Lower lobe of right lung (tissue), 2 donors: ENCODE results near the gene ADGRA1. TPM values are rescaled to one million over a fixed set of nuclear protein-coding genes. Genes with fewer than 3 reads are reported as not detected.

ENCODE experiments used
- ATAC-seq, 2 donors: fragments of 200-7000 bp; cut with Tn5 transposase; one replicate each; pipeline ENCODE4 v1.9.1; 2020 to 2022; ENCODE audit warnings: mild to moderate bottlenecking in 2 of 2, moderate library complexity in 2 of 2
- DNase-seq: peaks from one replicate; pipeline ENCODE4 v3.0.0-alpha.2; 2020
- H3K27ac ChIP-seq: fragments of 200-600 bp; one replicate; pipeline ENCODE4 v1.8.0; 2022
- H3K27me3 ChIP-seq: fragments of 200-600 bp; one replicate; pipeline ENCODE4 v1.8.0; 2022; ENCODE audit warnings: low read depth
- H3K36me3 ChIP-seq: fragments of 200-600 bp; one replicate; pipeline ENCODE4 v1.8.0; 2022; ENCODE audit warnings: mild to moderate bottlenecking
- H3K4me1 ChIP-seq: fragments of 200-600 bp; one replicate; pipeline ENCODE4 v1.8.0; 2022
- H3K4me3 ChIP-seq: fragments of 200-600 bp; one replicate; pipeline ENCODE4 v1.8.0; 2022; ENCODE audit warnings: mild to moderate bottlenecking
- H3K9me3 ChIP-seq: fragments of 200-600 bp; one replicate; pipeline ENCODE4 v1.8.0; 2022
- intact Hi-C: fragments of 100-400 bp; cut with DNase I; formaldehyde crosslinking; loops from one replicate; pipeline ENCODE4 v1.11.0; 2022
- total RNA-seq: library from RNA; stranded (reverse); fragmentation: NEBNext Ultra II Directional; extraction: Animal tissue kit (Norgen Biotek cat#: 25700); gene quantifications from one replicate; pipeline ENCODE4 v1.2.1, GENCODE V29; 2021
- TF ChIP-seq, protein P1 (sequence below): fragments of 200-600 bp; IDR thresholded peaks from one replicate; pipeline ENCODE4 v1.8.0; 2022; ENCODE audit warnings: antibody characterized with exemption, mild to moderate bottlenecking
- donor health status: DM: no; HTN: yes; CAD: no; lungs with severe emphysema.

The ADGRA1 gene
- total RNA-seq, 1 donor from 2014 or later, result 0.38 TPM

DNA sequence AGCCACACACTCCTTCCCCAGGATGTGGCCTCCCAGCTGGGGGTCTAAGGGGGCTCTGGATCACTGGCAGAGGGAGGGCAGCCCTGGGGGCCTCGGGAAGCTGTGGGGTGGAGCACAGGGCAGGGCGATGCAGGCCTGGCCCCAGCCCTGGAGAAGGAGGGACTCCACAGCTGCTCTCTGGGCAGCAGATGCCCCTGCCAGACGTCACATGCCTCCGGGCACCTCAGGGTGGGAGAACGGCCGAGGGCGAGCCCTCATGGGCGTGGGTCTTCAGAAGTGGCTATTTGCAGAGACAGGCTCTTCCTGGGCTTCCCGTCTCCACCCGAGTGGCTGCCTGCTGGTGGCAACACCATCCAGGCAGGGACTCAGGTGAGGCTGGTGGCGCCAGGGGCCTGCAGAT lies 16.0 kb upstream of the ADGRA1 start:
- no peaks in the 10 kb centered on the region for H3K9me3 ChIP-seq
- H3K4me1 ChIP-seq, result no peaks in the 10 kb centered on the region
- ATAC-seq (no peak), DNase-seq (no peak)
- no peaks in the 10 kb centered on the region for H3K36me3 ChIP-seq
- H3K27me3 ChIP-seq, result peaks cover 34% of the 10 kb centered on the region
- intact Hi-C loops, result no loop called here
- no peak overlapping the region for H3K4me3 ChIP-seq
- H3K27ac ChIP-seq, result no peak overlapping the region
- TF ChIP-seq, protein P1, sequence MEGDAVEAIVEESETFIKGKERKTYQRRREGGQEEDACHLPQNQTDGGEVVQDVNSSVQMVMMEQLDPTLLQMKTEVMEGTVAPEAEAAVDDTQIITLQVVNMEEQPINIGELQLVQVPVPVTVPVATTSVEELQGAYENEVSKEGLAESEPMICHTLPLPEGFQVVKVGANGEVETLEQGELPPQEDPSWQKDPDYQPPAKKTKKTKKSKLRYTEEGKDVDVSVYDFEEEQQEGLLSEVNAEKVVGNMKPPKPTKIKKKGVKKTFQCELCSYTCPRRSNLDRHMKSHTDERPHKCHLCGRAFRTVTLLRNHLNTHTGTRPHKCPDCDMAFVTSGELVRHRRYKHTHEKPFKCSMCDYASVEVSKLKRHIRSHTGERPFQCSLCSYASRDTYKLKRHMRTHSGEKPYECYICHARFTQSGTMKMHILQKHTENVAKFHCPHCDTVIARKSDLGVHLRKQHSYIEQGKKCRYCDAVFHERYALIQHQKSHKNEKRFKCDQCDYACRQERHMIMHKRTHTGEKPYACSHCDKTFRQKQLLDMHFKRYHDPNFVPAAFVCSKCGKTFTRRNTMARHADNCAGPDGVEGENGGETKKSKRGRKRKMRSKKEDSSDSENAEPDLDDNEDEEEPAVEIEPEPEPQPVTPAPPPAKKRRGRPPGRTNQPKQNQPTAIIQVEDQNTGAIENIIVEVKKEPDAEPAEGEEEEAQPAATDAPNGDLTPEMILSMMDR, result no peak

DNA sequence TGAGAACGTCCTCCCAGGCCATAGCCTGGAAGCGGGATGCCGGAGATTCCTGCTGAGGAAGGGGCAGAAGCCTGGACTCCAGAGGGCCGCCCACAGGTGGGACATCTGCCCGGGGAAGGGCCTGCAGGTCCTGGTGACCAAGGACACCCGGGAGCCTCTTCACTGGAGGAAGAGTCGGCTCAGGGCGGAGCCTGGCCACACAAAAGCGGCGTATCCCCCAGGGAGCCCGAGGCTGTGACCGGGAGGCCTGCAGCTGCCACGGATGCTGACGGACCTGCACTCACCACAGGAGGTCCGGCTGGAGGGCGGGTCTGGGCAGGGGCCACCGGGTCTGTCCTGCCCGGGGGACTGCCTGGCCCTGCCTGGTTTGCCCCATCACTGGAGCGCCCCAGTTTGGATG lies 15.5 kb upstream of the ADGRA1 start:
- H3K27me3 ChIP-seq, result peaks cover 34% of the 10 kb centered on the region
- no peaks in the 10 kb centered on the region for H3K36me3 ChIP-seq
- no peaks in the 10 kb centered on the region for H3K9me3 ChIP-seq
- H3K4me1 ChIP-seq, result no peaks in the 10 kb centered on the region
- no peak for DNase-seq
- TF ChIP-seq, protein P1, result no peak
- H3K27ac ChIP-seq, result no peak overlapping the region
- no peak overlapping the region for H3K4me3 ChIP-seq
- intact Hi-C loops, result no loop called here
- ATAC-seq, result no peak

DNA sequence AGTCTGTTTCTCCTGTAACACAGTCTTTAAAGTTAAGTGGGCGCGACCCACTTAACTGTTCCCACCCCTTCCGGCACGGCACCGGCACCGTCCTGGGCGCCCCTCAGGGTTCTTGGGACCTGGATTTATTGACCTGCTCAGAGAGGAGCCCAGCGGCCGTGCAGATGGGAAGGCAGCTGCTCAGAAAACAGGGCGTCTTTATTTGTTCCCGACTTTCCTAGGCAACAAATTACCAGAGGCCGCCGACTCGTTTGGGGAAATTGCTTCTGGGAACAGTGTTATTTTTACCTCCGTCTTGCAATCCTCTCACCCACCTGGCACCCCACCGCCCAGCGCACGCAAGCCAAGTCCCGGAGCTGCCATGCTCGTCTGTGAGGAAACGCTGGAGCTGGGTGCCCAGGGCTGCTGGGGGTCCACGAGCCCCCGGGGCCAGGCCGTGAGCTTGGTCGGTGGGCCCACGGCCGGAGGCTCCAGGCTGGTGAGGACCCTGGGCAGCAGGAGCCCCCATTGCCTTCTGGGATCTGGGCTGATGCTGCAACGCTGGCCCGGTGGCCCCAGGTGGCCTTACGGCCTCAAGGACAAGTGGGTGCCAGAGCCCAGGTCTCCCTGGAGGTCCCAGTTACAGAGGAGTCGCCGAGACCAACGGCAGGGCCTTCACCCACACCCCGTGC lies 14.9 kb upstream of the ADGRA1 start:
- H3K27me3 ChIP-seq, result peaks cover 34% of the 10 kb centered on the region
- intact Hi-C loops, result no loop called here
- TF ChIP-seq, protein P1, result no peak
- no peaks in the 10 kb centered on the region for H3K4me1 ChIP-seq
- H3K9me3 ChIP-seq, result no peaks in the 10 kb centered on the region
- H3K36me3 ChIP-seq, result no peaks in the 10 kb centered on the region
- no peak for ATAC-seq
- no peak overlapping the region for H3K27ac ChIP-seq
- H3K4me3 ChIP-seq, result no peak overlapping the region
- DNase-seq, result no peak

DNA sequence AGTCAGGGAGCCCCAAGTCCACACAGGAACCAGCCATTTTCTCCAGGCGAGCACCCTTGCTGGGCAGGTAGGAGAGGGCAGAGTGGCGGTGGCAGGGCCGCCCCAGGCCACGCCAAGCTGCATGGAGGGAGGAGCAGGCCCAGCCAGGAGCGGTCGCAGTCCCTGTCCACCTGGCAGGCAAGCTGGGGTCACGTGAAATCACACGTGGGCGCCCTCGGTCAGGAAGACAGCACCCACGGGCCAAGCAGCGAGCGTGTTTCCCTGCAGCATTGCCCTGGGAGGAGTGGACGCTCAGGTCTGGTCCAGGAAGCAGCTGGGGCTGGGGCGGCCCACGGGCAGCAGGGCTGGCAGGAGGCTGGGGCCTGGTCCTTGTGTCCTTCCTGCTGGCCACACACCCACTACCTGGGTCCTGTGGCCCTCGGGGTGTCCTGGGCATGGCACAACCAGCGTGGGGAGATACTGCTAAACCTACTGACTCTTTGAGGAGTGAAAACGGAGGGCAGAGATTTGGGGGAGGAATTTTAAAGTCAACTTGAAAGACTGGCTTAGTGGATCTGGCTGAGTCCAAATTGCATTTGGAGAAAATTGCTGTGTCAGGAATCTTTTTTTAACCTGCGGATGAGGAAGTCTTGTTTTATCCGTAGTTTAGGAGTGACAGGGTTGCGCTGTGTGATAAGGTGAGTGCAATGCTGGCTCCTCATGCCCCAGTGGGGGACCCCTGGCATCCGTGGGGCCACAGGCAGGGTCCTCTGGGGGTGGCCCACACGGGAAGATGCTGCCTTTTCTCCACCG lies 12.2 kb upstream of the ADGRA1 start:
- intact Hi-C loops, result no loop called here
- Histone ChIP-seq H3K27me3 (peaks cover 30% of the 10 kb centered on the region), H3K9me3 (no peaks in the 10 kb centered on the region), H3K4me1 (no peaks in the 10 kb centered on the region), H3K36me3 (no peaks in the 10 kb centered on the region), H3K27ac (no peak overlapping the region), H3K4me3 (no peak overlapping the region)
- DNase-seq (no peak), ATAC-seq (no peak)
- TF ChIP-seq, protein P1, result no peak

DNA sequence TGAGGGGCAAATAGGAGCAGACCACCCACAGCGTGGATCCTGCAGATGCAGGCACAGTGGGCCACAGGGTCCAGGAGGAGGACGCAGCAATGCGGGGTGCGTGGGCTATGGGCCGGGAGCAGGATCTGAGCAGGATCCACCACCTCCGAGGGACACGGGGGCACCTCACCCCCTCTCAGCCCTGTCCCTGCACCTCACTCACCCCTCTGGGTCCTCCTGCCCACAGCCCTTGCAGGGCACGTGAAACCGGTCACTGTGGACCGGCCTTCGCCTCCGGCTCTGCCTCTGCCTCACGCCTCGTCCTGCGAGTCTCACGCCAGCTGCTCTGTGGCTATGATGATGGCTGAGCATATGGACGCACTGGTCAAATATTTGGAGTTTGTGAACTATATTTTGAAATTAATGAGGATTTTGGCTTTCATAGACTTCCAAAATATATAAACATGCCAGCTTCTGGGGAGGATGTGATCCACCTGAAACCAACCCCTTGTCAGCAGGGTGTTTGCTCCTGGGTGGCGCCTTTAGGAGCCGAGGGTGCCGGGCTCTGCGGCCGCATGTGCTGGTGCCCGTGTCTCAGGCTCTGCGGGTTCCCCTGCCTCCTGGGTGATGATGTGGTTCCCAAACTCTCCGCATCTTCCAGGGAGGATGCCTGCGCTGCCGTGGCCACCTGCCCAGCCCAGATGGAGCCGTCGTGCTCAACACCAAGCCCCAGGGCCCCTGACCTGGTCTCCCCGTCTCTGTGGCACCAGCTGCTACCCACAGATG lies 11.3 kb upstream of the ADGRA1 start:
- DNase-seq, result no peak
- Histone ChIP-seq H3K9me3 (no peaks in the 10 kb centered on the region), H3K4me1 (no peaks in the 10 kb centered on the region), H3K36me3 (no peaks in the 10 kb centered on the region), H3K27ac (no peak overlapping the region), H3K4me3 (no peak overlapping the region), H3K27me3 (peaks cover 25% of the 10 kb centered on the region)
- intact Hi-C loops, result no loop called here
- TF ChIP-seq, protein P1, result no peak
- ATAC-seq, result no peak
